Left cardiac atrium (tissue), 4 donors: Measurements from ENCODE around the gene NRSN1. TPM values are rescaled to one million over a fixed set of nuclear protein-coding genes. Genes with fewer than 3 reads are reported as not detected.

ENCODE experiments used
- ATAC-seq, 2 donors: fragments of 200-7000 bp; cut with Tn5 transposase; one replicate each; pipeline ENCODE4 v1.9.1; 2020; ENCODE audit warnings: mild to moderate bottlenecking in 2 of 2, moderate library complexity in 2 of 2
- DNase-seq: peaks from one replicate; pipeline ENCODE4 v3.0.0-alpha.2; 2020
- intact Hi-C, 2 donors: fragments of 100-400 bp; cut with DNase I; formaldehyde crosslinking; loops; one replicate each; pipeline versions ENCODE4 v1.14.1 to v1.15.1; 2022 to 2023
- long read RNA-seq: library from polyadenylated mRNA; unstranded; transcript quantifications from one replicate; pipeline ENCODE4 v2.0.0, GENCODE V29; 2021
- total RNA-seq, 2 donors: library from RNA; stranded (reverse); fragmentation: NEBNext Ultra II Directional; extraction: Animal tissue kit (Norgen Biotek cat#: 25700); gene quantifications; one replicate each; pipeline ENCODE4 v1.2.1, GENCODE V29; 2021
- donor health status: DM: no; HTN: yes; CAD: no.
- donor health status: DM: no; HTN: yes; CAD: no; lungs with severe emphysema.
- donor health status: DM: yes; HTN: yes; CAD: no.
- donor health status: Dilated cardiomyopathy.

Gene NRSN1, protein sequence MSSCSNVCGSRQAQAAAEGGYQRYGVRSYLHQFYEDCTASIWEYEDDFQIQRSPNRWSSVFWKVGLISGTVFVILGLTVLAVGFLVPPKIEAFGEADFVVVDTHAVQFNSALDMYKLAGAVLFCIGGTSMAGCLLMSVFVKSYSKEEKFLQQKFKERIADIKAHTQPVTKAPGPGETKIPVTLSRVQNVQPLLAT
- total RNA-seq: not detected
- long read RNA-seq: 0 reads

DNA sequence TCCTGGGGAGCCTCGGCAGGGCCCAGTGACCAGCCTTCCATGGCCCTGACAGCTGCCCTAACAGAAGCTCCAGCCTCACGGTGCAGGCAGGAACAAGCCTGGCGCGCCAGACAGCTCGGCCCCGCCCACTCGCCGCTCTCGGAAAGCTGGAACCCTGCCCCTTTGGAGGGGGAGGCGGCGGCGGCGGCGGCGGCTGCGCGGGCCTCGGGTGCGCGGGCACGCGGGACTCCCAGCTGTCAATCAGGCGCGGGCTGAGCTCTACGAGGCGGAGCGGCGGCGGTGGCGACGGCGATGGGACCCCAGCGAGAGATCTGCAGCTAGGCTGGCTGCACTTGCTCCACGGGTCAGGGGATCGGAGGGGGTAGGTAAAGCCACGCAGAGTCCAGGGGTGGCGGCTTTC, at the start of gene NRSN1:
Gene NRSN1, plus strand, starts transcription at position 236 of the 400 bp plus-strand sequence. CDS start 8,113 bp downstream, outside the sequence.
- DNase-seq (no peak), ATAC-seq (no peak)
- intact Hi-C loops: no loop called here

DNA sequence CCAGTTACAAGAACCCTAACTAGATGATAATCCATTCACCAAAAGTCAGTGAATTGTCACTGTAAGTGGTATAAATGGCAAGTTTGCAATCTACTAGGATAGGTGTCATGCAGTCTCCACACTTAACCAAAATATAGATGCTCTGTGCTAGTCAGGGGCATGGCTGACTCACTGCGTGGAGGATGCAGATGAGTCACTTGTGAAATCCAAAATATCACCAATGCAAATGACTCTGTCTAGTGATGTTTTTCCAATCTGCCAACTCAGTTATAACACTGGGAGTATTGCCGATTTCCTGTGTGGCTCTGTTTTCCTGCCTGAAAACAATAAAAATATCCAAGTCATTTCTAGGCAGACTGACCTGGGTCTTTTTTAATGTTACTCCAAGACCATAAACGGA, 47.8 kb upstream of the NRSN1 start:
- intact Hi-C loops: no loop called here
- ATAC-seq: no peak

DNA sequence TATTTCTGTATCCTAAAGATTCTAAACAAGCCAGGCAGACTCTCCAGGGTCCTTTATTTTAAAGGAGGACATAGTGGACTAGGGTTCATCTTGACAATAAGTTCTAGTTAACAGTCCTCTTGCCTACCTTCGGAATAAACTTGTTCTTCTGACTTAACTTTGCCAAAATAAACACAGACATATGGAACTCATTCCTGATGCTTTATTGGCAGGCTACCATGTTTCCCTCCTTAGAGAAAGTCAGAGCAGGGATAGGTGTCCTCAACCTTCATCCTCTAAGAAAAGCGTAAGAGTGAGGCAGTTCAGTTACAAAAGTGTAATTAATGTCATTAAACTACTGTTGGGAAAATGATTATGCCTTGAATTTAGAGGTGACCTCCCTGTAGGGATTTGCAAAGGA, 46.9 kb upstream of the NRSN1 start:
- DNase-seq (no peak), ATAC-seq (no peak)
- intact Hi-C loops: no loop called here

More for the DNA sequence above, 47.8 kb upstream of the NRSN1 start:
- DNase-seq: no peak

DNA sequence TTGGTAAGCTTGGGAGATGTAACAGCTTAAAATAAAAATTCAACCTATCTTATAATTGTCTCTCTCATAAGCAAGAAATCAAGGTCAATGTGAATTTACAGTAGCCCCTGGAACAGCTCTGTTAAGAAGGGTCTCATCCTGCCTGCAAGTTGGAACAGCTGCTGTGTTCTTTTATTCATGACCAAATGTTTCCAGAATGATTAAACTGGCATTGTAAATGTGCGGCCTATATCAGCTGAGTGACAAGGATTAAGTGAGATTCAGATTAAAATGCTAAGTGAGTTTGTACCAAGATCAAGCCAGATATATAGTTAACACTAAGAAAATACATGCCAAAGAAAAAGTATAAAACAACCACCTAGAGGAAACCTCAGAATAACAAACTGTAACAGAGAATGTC, 45.3 kb upstream of the NRSN1 start:
- intact Hi-C loops: no loop called here

DNA sequence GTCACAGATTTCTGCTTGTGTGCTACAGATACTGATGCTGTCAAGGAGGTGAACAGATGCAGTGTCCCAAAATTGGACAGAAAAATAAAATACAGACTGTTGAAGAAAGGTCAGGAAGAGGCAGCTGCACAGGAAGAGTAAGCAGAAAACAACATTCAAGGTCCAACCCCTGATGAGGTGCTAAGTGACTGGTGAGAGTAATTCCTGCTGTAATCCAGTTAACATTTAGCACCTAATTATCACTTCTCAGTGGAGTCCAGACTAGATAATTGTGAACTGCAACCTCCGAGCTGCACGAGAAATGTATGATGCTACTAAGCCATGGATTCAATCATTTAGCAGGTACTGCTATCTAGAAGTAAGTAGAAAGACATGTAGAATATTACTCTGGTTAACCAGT, 36.3 kb upstream of the NRSN1 start:
- intact Hi-C loops: no loop called here
- ATAC-seq (no peak), DNase-seq (no peak)

More for the DNA sequence above, 45.3 kb upstream of the NRSN1 start:
- no peak for ATAC-seq
- no peak for DNase-seq

DNA sequence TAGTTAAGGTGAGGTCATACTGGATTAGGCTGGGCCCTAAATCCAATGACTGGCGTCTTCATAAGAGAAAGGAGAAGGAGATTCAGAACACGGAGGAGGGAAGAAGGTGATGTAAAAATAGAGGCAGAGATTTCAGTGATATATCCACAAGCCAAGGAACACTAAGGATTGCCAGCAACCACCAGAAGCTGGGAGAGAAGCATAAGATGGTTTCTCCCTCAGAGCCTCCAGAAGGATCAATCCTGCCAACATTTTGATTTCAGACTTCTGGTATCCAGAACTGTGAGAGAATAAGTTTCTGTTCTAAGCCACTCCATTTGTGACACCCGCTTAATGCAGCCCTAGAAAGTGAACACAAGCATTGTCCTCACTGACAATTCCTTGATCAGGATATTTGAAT, 33.6 kb upstream of the NRSN1 start:
- ATAC-seq (no peak), DNase-seq (no peak)
- intact Hi-C loops: no loop called here

DNA sequence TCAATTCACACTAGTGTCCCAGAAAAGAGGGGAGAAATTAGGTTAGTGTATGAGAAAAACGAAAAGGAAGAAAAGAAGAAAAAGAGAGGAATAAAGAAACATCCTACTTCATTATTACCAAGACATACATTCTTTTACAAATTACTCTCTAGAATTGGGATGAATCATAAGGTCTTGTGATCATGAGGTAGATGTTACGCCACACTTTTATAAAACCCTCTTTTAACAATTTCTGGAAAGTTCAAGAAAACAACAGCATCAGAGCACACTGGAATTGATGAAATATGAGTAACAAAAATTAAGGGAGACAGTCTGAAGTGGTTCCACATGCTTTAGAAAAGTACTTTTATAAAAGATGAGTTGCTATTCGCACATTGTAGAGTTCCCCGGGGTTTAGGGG, 32.6 kb upstream of the NRSN1 start:
- no peak for DNase-seq
- ATAC-seq: no peak
- intact Hi-C loops: no loop called here

DNA sequence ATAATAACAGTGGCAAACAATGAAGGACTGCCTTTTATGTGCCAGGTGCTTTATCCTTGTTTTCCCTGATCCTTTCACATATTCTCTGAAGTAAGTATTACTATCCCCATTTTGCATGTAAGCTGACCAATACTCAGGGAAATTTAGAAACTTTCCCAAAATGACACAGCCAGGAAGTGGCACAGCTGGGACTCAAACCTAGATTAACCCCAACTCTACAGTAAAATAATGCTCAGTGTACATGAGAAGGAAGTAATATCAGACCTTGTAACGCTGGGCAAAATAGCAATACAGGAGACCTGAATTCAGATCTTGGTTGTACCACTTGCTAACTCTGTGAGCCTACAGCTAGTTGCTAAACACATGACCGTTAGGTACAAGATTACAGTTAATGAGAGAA, 26.8 kb upstream of the NRSN1 start:
- intact Hi-C loops: no loop called here
- ATAC-seq (no peak), DNase-seq (no peak)

DNA sequence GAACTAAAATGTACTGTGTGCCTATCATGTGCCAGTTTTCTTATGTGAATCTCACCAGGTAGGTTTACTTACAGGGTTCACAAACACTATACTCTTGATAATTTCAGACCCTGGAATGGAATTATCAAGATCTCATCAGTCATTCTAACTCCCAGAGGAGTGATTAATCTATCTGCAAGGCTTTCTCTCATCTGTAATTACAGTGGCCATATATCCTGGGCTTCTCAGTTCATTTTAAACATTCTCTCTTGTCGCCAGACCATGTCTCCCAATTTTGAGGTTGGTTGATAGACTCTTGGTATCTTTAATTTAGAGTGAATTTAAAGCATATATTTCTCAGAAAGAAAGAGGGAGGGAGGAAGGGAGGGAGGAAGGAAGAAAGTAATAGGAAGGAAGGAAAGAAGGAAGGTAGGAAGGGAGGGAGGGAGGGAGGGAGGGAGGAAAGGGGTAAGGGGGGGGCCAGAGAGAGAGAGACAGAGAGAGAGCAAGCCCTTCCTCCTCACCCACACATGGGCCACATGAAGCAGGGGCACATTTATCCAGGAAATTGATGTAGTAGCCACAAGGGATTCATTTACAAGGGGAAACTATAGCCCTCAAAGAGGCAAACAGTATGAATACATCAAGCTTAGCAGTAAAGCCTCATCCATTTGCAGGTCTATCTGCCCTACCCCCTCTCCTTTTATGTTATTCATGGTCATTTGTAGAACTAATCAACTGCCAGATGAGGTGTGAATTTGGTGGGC, 25.8 kb upstream of the NRSN1 start:
- DNase-seq (no peak), ATAC-seq (no peak)
- intact Hi-C loops: no loop called here

DNA sequence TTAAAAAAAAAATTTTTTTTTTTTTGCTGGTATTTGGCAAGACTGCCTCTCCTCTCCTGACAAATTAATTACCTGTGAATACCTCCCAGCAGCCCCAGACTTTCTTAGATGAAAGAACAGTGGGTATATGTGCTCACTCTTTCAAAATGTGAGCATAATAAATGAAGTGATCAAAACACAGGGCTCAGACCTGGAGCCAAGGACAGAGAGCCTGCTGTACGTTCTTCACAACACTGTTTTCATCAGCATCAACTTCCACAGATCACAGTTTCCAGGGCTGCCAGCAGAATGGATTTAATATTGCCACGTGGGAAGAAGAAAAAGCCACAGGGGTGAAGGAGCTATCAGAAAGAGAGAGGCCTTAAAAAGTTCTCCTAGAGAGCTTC, 25.3 kb upstream of the NRSN1 start:
- intact Hi-C loops: no loop called here
- no peak for ATAC-seq
- DNase-seq: no peak

DNA sequence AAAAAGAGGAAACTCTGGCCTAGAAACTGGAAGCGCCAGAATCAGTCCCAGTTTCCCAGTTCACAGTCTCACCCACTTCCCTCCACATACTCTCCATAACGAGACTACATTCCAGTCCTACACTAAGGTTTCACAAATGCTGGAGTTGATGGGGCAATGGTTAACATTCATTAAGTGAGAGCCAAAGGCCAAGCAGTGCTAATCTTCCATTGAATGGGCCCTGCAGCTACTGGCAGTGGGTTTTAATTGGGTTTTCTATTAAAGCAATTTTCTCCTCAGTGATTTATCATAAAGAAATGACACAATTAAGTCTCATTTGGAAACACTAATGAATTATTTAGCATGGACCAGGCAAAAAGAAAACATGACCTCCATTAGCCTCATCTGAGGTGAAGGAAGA, 20.8 kb upstream of the NRSN1 start:
- peak in 1 of 2 donors; percentile 23 for ATAC-seq
- DNase-seq: no peak
- intact Hi-C loops: no loop called here

DNA sequence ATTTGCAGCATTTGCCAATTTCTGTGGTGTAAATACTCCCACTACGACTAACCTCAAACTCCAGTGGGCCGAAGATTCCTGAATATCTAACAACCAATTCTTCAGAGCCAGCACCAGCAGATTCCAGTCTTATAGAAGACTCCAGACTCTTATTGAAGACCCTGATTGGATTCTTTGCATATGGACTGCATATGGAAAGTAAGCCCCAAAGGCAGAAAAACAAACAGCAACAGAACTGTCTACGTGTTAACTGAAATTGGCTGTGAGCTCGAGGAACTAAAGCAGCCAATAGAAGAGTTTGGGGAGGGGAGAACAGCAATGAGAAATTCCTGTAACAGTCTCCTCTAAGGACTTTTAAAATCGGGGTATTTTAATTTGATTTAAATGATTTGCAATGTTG, 19.7 kb upstream of the NRSN1 start:
- DNase-seq: no peak
- intact Hi-C loops: no loop called here
- ATAC-seq: no peak

DNA sequence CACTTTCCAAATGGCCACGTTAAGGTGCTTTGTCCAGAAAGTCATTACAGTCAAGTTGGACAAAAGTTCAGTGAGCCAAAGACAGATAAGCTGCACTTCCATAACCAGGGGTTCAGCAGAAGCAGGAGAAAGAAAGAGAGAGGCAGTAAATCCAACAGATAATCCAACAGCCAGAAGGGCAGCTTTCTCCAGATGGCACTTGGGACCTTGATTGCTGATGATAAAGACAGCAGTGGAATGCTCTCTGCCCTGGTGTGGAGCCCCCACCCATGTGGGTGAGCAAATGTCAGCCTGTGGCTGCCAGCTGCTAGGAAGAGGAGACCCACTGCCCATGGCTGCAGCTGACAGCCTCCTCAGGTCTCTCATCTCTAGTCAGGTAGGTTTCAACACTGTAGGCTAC, 18.7 kb upstream of the NRSN1 start:
- ATAC-seq: no peak
- intact Hi-C loops: no loop called here
- no peak for DNase-seq

DNA sequence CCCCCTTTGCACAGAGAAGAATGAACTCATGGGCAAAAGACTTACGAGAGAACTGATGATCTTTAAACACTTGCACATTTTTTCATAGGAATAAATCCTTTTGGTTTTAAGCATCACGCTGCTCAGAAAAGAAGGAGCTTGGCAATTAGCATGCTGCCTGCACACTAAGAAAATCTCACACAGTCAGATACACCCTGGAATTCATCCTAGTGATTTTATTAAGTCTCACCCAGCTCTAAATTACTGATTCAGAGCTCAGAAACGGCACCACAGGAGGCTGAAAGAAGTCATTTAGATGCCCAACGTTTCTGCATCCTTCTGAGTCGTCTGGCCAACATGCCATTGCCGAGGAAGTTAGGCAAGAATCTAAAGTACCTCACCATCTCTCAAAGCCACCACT, 18.0 kb upstream of the NRSN1 start:
- intact Hi-C loops: no loop called here
- DNase-seq: no peak
- no peak for ATAC-seq

DNA sequence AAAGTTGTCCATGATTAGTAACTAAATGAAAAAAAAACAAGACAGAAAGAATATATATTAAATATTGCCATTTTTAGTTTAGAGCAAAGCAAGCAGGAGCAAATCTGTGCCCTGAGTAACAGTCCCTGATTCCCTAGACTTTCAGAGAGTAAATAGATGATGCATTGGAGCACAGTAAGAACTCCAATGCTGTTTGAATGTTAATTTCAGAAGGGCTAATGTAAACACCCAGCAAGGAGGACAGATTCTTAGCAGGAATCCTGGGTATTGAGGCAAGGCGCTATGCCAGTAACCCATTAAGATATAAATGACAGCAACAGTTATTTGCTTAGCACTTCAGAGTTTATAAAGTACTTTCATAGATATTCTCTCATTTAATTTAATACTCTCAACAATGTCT, 15.6 kb upstream of the NRSN1 start:
- no peak for DNase-seq
- no peak for ATAC-seq
- intact Hi-C loops: no loop called here

DNA sequence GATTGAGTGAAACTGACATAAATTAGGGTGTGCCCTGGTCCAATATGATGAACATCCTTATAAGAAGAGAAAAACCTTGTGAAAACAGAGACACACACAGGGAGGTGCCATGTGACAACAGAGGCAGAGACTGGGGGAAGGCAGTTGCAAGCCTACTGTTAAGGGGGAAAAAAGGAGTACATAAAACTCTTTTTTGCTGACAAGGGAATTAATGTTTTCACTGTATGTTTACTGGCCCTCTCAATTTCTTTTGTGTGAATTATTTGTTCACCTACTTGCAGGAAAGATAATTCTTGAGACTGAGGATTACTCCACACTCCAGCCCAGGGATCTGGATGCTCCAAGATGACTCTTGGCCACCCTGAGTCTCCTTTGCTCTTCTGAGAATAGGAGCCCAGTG, 12.1 kb upstream of the NRSN1 start:
- DNase-seq: no peak
- ATAC-seq: no peak
- intact Hi-C loops: no loop called here

DNA sequence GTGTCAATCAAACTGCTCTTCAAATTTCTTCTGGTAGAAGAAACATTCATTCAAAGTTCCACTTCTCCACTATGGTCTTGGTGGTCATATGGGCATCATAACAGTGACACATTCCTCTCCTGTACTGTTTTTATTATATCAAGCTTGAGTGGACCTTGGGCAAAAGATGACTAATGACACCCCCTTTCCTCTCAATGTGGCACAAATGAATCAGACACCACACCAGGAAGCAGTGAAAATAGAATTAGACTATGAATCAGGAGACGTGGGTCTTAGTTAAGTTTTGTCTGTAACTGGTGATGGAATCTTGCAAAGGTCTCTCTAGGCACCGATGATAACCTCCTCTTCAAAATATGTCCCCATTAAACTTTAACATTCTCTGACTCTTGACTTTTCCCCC, 9.0 kb upstream of the NRSN1 start:
- no peak for ATAC-seq
- intact Hi-C loops: no loop called here
- no peak for DNase-seq

DNA sequence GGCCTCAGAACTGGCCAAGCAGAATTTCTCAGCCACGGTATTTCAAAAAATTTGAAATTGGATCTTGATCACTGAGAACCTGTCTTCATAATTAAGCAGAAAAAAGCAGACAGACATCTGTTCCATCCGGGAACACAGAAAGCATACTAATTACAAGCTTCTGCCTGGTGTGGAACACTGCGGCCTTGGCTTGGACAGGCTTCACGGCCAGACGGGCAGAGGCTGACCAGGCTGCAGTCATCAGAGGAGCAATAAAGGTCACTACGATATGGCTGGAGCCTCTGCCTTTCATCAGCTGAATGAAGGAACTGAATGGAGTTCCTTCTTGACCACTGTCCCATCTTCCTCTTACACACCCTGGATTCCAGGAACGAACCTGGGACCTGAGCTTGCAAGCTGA, 3.9 kb upstream of the NRSN1 start:
- DNase-seq (no peak), ATAC-seq (no peak)
- intact Hi-C loops: no loop called here

DNA sequence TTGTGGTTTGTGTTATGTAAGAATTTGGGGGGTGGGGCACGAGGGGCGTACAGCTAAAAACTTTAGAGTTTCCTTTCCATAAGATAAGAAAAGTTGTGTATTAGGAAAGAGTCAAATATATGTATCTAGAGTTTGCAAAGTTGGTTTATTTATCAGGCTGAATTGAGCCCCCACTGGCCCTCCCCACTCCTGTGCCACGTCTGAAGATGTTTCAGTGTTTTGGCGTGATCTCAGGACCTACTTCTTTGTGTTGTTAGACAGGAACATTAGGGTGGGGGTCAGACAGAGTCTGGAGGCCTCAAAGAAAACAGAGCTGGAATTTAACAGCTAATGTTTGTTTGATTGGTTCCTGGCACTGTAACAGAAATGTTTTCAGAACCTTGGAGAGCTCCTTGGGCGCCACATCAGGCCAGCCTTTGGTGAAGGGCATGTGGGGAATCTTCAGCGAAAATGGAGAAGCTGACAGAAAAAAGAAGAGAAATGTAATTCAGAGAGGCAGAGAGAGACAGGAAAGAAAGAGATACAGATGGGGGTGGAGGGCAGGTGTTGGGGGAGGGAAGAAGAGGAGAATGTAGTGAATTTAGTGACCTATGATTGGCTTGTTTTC, 674 bp downstream of the NRSN1 start:
- ATAC-seq: peak; percentile 22 to 55

DNA sequence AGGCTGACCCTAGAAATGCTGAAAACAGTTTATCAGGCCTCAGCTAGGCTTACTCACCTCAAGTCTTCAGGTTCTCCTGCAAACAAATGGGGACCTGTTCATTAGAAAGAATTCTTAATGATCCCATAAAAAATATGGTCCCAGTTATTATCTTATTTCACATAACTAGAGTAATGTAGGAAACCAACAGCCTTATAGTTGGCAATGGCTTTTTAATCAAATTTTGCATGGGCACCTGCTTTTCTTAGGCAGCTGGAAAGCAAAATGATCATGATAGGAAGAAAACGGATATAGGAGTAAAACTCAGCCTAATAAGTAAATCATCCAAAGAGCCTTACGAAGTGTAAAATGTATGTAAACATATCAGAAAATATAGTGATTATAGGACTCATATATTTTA, 1.3 kb downstream of the NRSN1 start:
- no peak for ATAC-seq
- intact Hi-C loops: no loop called here
- no peak for DNase-seq

More for the DNA sequence above, 674 bp downstream of the NRSN1 start:
- DNase-seq: peak; percentile 24
- intact Hi-C loops: no loop called here

DNA sequence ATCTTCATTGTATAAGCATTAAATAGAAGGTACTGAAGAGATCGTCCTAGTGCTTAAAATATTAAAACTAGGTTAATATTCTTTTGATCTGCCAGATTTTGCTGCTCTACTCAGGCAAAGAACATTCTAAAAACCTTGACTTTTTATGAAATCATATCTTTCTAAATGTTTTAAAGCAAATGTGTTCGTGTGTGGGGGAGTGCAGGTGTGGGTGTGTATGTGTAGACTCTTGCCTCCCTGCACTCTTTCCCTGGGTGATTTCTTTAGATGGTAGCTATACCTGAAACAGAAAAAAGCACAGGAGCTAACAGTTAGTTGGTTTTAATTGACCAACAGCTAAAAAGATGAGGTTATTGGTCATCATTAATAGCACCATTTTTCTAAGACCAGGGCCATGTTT, 5.7 kb downstream of the NRSN1 start:
- intact Hi-C loops: no loop called here
- ATAC-seq: no peak

More for the DNA sequence above, 5.7 kb downstream of the NRSN1 start:
- no peak for DNase-seq
